Body of pancreas (tissue), 4 donors: ENCODE results near the gene GABRR1. TPM values are rescaled to one million over a fixed set of nuclear protein-coding genes. Genes with fewer than 3 reads are reported as not detected.

Experiments
- ATAC-seq: fragments of 150-250 bp; one replicate; pipeline ENCODE4 v1.9.1; 2016
- DNase-seq, 4 donors: peaks; one replicate each; pipeline ENCODE4 v3.0.0-alpha.2; 2019
- H3K27ac ChIP-seq, 4 donors: fragments of 200-600 bp; sonication (generic); 1 replicate in 3 of 4; 2 replicates in 1 of 4; pipeline versions ENCODE4 v1.5.1 to v1.6.1; 2016 to 2019; ENCODE audit warnings: mild to moderate bottlenecking in 1 of 4, mixed read lengths in 1 of 4, moderate library complexity in 1 of 4
- H3K27me3 ChIP-seq, 2 donors: fragments of 200-600 bp; sonication (generic); one replicate each; pipeline ENCODE4 v1.6.0; 2016; ENCODE audit warnings: mild to moderate bottlenecking in 1 of 2
- H3K36me3 ChIP-seq, 2 donors: fragments of 200-600 bp; sonication (generic); replicated peaks in 1 of 2; 2 replicates each; pipeline ENCODE4 v1.5.1; 2016; ENCODE audit warnings: low read depth in 2 of 2; ENCODE audit not compliant: insufficient read depth in 1 of 2
- H3K4me1 ChIP-seq: fragments of 200-600 bp; sonication (generic); one replicate; pipeline ENCODE4 v1.6.0; 2016
- H3K4me3 ChIP-seq, 2 donors: fragments of 200-600 bp; sonication (generic); 1 replicate in 1 of 2; 2 replicates in 1 of 2; pipeline ENCODE4 v1.5.1; 2016 to 2019
- H3K9me3 ChIP-seq, 3 donors: fragments of 200-600 bp; sonication (generic); 1 replicate in 2 of 3; 2 replicates in 1 of 3; pipeline ENCODE4 v1.5.1; 2016
- POLR2A ChIP-seq, 3 donors: fragments of 450-650 bp; IDR thresholded peaks; one replicate each; pipeline ENCODE4 v1.6.1; 2016; ENCODE audit warnings: antibody characterized with exemption in 3 of 3, mild to moderate bottlenecking in 2 of 3
- WGBS, 2 donors: methylation state at CpG; one replicate each; pipeline ENCODE4 v1.1.5; 2017; 5-methylcytosine and 5-hydroxymethylcytosine counted together
- intact Hi-C: fragments of 100-400 bp; cut with DNase I; formaldehyde crosslinking; loops from one replicate; pipeline ENCODE4 v1.15.1; 2023
- total RNA-seq, 2 donors: library from RNA; depleted of rRNA; stranded (reverse); fragments of >200 nt; gene quantifications; one replicate each; pipeline ENCODE4 v1.1.0, GENCODE V29; 2016
- TF ChIP-seq, protein P1 (sequence below), 7 experiments: fragments of 450-650 bp in 4 of 7; fragments of 200-600 bp in 3 of 7; sonication (generic) in 3 of 7; IDR thresholded peaks; one replicate each; pipeline ENCODE4 v1.5.1; 2016 to 2019; ENCODE audit warnings: antibody characterized with exemption in 7 of 7

GABRR1 gene
- total RNA-seq, 2 donors from 2014 or later = not detected

DNA sequence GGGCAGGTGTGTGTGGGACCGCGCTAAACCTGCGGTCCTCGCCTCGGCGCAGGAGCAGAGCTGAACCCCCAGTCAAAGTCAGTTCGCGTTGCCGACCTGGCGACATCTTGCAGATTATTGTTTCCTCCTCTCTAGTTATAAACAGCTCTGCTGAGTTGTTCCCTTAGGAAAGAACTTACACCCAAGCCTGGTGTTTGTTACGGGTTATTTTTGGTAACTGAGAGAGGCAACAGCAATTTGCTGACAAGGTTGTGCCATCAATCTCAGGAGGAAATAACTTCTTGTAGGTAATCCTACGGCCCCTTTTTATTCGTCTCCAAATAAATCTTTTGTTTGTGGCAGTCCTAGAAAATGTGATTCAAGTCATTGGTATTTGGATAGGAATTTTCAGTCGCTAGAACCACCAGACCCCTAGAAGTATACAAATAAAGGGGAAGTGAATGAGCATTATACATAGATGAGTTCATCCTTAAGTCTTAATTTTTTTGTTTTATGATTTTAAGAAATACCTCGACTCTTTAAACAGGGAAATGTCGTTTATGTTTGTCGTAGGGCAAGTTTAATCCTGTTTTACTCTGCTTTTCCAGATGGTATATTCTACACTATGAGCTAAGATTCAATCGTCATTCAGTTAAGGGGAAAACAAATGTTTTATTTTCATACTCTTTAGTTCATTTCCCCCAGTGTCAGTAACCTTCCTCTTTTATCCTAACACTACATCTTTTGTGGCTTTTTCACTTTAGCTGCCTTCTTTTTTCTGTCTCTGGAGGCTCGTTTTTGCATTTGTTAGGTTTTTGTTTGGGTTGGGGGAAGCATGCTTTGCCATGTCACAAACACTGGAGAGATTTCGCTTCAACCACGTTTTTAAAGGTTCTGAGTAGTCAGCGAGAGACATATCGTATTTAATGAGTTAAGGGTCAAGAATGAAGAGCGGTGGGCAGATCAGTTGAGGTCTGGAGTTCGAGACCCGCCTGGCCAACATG is 70.1 kb downstream of the GABRR1 start:
- no peak for TF ChIP-seq POLR2A (IDR thresholded peaks at IDR 0.05)
- TF ChIP-seq, protein P1, sequence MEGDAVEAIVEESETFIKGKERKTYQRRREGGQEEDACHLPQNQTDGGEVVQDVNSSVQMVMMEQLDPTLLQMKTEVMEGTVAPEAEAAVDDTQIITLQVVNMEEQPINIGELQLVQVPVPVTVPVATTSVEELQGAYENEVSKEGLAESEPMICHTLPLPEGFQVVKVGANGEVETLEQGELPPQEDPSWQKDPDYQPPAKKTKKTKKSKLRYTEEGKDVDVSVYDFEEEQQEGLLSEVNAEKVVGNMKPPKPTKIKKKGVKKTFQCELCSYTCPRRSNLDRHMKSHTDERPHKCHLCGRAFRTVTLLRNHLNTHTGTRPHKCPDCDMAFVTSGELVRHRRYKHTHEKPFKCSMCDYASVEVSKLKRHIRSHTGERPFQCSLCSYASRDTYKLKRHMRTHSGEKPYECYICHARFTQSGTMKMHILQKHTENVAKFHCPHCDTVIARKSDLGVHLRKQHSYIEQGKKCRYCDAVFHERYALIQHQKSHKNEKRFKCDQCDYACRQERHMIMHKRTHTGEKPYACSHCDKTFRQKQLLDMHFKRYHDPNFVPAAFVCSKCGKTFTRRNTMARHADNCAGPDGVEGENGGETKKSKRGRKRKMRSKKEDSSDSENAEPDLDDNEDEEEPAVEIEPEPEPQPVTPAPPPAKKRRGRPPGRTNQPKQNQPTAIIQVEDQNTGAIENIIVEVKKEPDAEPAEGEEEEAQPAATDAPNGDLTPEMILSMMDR (IDR thresholded peaks at IDR 0.05) = no peak
- intact Hi-C loops = no loop called here
- Histone ChIP-seq H3K36me3 (no peaks in the 10 kb centered on the region), H3K27ac (peak overlapping the region; percentile 82 to 96 (median 92)), H3K27me3 (no peaks in the 10 kb centered on the region), H3K4me1 (peaks cover 20% of the 10 kb centered on the region), H3K9me3 (no peaks in the 10 kb centered on the region), H3K4me3 (peak overlapping the region; percentile 50 to 76)
- DNase-seq = peak; percentile 21 to 60 (median 45)
- 19 to 22% methylated on average over 24 to 26 of the region's 26 CpGs for WGBS, 2 donors
- ATAC-seq = peak; percentile 12

- peak; percentile 77 to 81 (median 80) for TF ChIP-seq POLR2A (IDR thresholded peaks at IDR 0.05)
- TF ChIP-seq, protein P1 (IDR thresholded peaks at IDR 0.05) = no peak
- Histone ChIP-seq H3K36me3 (no peaks in the 10 kb centered on the region), H3K4me1 (peaks cover 16% of the 10 kb centered on the region), H3K9me3 (no peaks in the 10 kb centered on the region), H3K27me3 (no peaks in the 10 kb centered on the region), H3K27ac (peak within 1 kb of the TSS; percentile 82 to 96 (median 92)), H3K4me3 (peak within 1 kb of the TSS; percentile 50 to 76)
- peak; percentile 72 to 84 (median 76) for DNase-seq
- 0% methylated on average over 16 to 96 of the region's 102 CpGs for WGBS, 2 donors
- ATAC-seq = peak; percentile 85
- intact Hi-C loops = no loop called here
These were observed 71.0 kb downstream of the GABRR1 start, which contains the start of gene PM20D2 for GRCh38 chr6:89145956-89146717. Gene PM20D2, plus strand, starts transcription at chr6:89146055. Its CDS starts 90 bp downstream, at chr6:89146145.

- Histone ChIP-seq H3K4me1 (peaks cover 23% of the 10 kb centered on the region), H3K27me3 (no peaks in the 10 kb centered on the region), H3K4me3 (peak overlapping the region; percentile 50 to 76), H3K36me3 (no peaks in the 10 kb centered on the region), H3K9me3 (no peaks in the 10 kb centered on the region), H3K27ac (peak overlapping the region; percentile 82 to 96 (median 92))
- ATAC-seq = peak; percentile 16
- intact Hi-C loops = no loop called here
- 4 to 5% methylated on average over 14 to 17 of the region's 17 CpGs for WGBS, 2 donors
- peak in 2 of 4 donors; percentile 24 to 30 for DNase-seq
- no peak for TF ChIP-seq POLR2A (IDR thresholded peaks at IDR 0.05)
- TF ChIP-seq, protein P1 (IDR thresholded peaks at IDR 0.05) = no peak
These were observed 71.8 kb downstream of the GABRR1 start for GRCh38 chr6:89145091-89145955.

GRCh38 chr6:89144354-89144906 is 72.7 kb downstream of the GABRR1 start:
- H3K4me3 ChIP-seq = no peak overlapping the region
- no peak for ATAC-seq
- TF ChIP-seq POLR2A (IDR thresholded peaks at IDR 0.05) = no peak
- TF ChIP-seq, protein P1 (IDR thresholded peaks at IDR 0.05) = no peak
- no peaks in the 10 kb centered on the region for H3K9me3 ChIP-seq
- no peak overlapping the region for H3K27ac ChIP-seq
- WGBS, 2 donors = 63 to 73% methylated on average over 2 of the region's 2 CpGs
- no peaks in the 10 kb centered on the region for H3K36me3 ChIP-seq
- no peak for DNase-seq
- H3K4me1 ChIP-seq = peaks cover 32% of the 10 kb centered on the region
- intact Hi-C loops = no loop called here
- H3K27me3 ChIP-seq = no peaks in the 10 kb centered on the region
